Liver (tissue), 9 donors: Measurements from ENCODE around the gene ACTR2. TPM values are rescaled to one million over a fixed set of nuclear protein-coding genes. Genes with fewer than 3 reads are reported as not detected.

ENCODE experiments used
- DNase-seq: peaks from one replicate; pipeline ENCODE4 v3.0.0-alpha.2; 2017; ENCODE audit warnings: low spot score
- H3K27ac ChIP-seq, 2 donors: one replicate each; pipeline ENCODE4 v1.7.0; 2013; ENCODE audit warnings: inconsistent platforms in 2 of 2, low read length in 2 of 2, control low read depth in 1 of 2, low read depth in 1 of 2, mild to moderate bottlenecking in 1 of 2
- H3K27me3 ChIP-seq, 4 donors: one replicate each; pipeline versions ENCODE4 v1.6.1 to v1.7.0; 2013; ENCODE audit warnings: low read length in 3 of 4, inconsistent platforms in 1 of 4, mild to moderate bottlenecking in 1 of 4, moderate library complexity in 1 of 4; ENCODE audit not compliant: control insufficient read depth in 4 of 4, insufficient read depth in 4 of 4
- H3K36me3 ChIP-seq, 4 donors: one replicate each; pipeline versions ENCODE4 v1.6.1 to v1.7.0; 2013; ENCODE audit warnings: low read length in 3 of 4, mild to moderate bottlenecking in 3 of 4, low read depth in 1 of 4, moderate library complexity in 1 of 4; ENCODE audit not compliant: control insufficient read depth in 4 of 4, insufficient read depth in 3 of 4
- H3K4me1 ChIP-seq, 4 donors: one replicate each; pipeline versions ENCODE4 v1.6.1 to v1.7.0; 2013; ENCODE audit warnings: low read length in 3 of 4, mild to moderate bottlenecking in 3 of 4, moderate library complexity in 1 of 4; ENCODE audit not compliant: control insufficient read depth in 4 of 4, insufficient read depth in 4 of 4
- H3K4me3 ChIP-seq, 3 donors: one replicate each; pipeline versions ENCODE4 v1.6.1 to v1.7.0; 2013; ENCODE audit warnings: low read length in 3 of 3, control low read depth in 1 of 3, low read depth in 1 of 3, mild to moderate bottlenecking in 1 of 3
- H3K9ac ChIP-seq, 2 donors: one replicate each; pipeline ENCODE4 v1.7.0; 2013; ENCODE audit warnings: low read length in 2 of 2, mild to moderate bottlenecking in 2 of 2, moderate library complexity in 2 of 2, control low read depth in 1 of 2, low read depth in 1 of 2
- H3K9me3 ChIP-seq, 4 donors: one replicate each; pipeline versions ENCODE4 v1.6.1 to v1.7.0; 2013; ENCODE audit warnings: low read length in 3 of 4; ENCODE audit not compliant: control insufficient read depth in 4 of 4
- FOXA1 ChIP-seq: IDR thresholded peaks from 2 replicates; pipeline ENCODE4 v1.6.1; 2016; ENCODE audit warnings: antibody characterized with exemption
- GABPA ChIP-seq, 2 donors: IDR thresholded peaks in 1 of 2; conservative IDR thresholded peaks in 1 of 2; 2 replicates each; pipeline ENCODE4 v1.6.1; 2016; ENCODE audit warnings: antibody characterized with exemption in 2 of 2, mild to moderate bottlenecking in 1 of 2, moderate library complexity in 1 of 2
- HNF4G ChIP-seq: IDR thresholded peaks from 2 replicates; pipeline ENCODE4 v1.6.1; 2016; ENCODE audit warnings: antibody characterized with exemption
- NR2F2 ChIP-seq: IDR thresholded peaks from 2 replicates; pipeline ENCODE4 v1.6.1; 2016; ENCODE audit warnings: antibody characterized with exemption
- RAD21 ChIP-seq, 2 donors: IDR thresholded peaks; 2 replicates each; pipeline ENCODE4 v1.6.1; 2016; ENCODE audit warnings: antibody characterized with exemption in 2 of 2, mild to moderate bottlenecking in 2 of 2
- RXRA ChIP-seq, 2 donors: IDR thresholded peaks; 2 replicates each; pipeline ENCODE4 v1.6.1; 2017 to 2018; ENCODE audit warnings: antibody characterized with exemption in 2 of 2, mild to moderate bottlenecking in 1 of 2
- SP1 ChIP-seq: IDR thresholded peaks from 2 replicates; pipeline ENCODE4 v1.6.1; 2018; ENCODE audit warnings: antibody characterized with exemption, mild to moderate bottlenecking
- TAF1 ChIP-seq: conservative IDR thresholded peaks from 2 replicates; pipeline ENCODE4 v1.6.1; 2016; ENCODE audit warnings: antibody characterized with exemption, mild to moderate bottlenecking
- YY1 ChIP-seq: IDR thresholded peaks from 2 replicates; pipeline ENCODE4 v1.6.1; 2016; ENCODE audit warnings: antibody characterized with exemption, mild to moderate bottlenecking
- ZBTB33 ChIP-seq: IDR thresholded peaks from 2 replicates; pipeline ENCODE4 v1.6.1; 2016; ENCODE audit warnings: antibody characterized with exemption
- WGBS: extraction: QIAGEN DNeasy Blood & Tissue Kit; methylation state at CpG from one replicate; pipeline ENCODE4 v1.1.7; 2013; 5-methylcytosine and 5-hydroxymethylcytosine counted together
- polyA plus RNA-seq, 2 donors: library from polyadenylated mRNA; stranded (reverse) in 1 of 2; unstranded in 1 of 2; fragments of 200-250 nt in 1 of 2; fragments of >200 nt in 1 of 2; fragmentation: Nextera tagmentation in 1 of 2; extraction: Ambion mirVana in 1 of 2; gene quantifications; one replicate each; pipeline versions ENCODE4 v1.2.1 to v1.2.3, GENCODE V29; 2013 to 2015
- total RNA-seq, 2 donors: library from RNA; depleted of rRNA; stranded (reverse); fragments of >200 nt; gene quantifications; one replicate each; pipeline ENCODE4 v1.2.3, GENCODE V29; 2014
- TF ChIP-seq, protein P1 (sequence below): IDR thresholded peaks from 2 replicates; pipeline ENCODE4 v1.6.1; 2016; ENCODE audit warnings: antibody characterized with exemption
- TF ChIP-seq, protein P2 (sequence below): IDR thresholded peaks from 2 replicates; pipeline ENCODE4 v1.6.1; 2016; ENCODE audit warnings: antibody characterized with exemption, mild to moderate bottlenecking
- TF ChIP-seq, protein P3 (sequence below): fragments of 150-350 bp; IDR thresholded peaks from 2 replicates; pipeline ENCODE4 v1.5.1; 2017; ENCODE audit warnings: improper control_type of control experiment, low read depth, low read length; ENCODE audit not compliant: missing input control
- donor health status: healthy.
- donor health status: healthy.
- donor health status: healthy.
- donor health status: healthy.
- donor health status: healthy.

ACTR2 gene
- total and polyA plus RNA-seq, 4 donors: 21.6 to 72.0 (median 45.9) TPM

DNA sequence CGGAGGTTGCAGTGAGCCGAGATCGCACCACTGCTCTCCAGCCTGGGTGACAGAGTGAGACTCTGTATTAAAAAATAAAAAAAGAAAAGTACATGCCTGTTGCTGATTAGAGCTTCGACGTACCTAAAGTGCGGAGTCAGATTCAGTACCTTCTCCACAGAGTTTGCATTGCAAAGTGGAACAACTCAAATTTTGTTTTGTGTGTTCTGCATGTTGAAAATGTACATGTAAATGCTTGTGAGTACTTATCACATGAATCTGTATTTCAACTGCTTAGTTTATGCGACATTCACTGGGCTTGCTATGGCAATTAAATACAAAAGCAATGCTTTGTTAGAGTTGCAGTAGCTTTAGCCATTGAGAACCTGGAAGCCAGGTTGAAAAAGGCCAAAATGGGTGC is 36.4 kb downstream of the ACTR2 start (continued):
- TF ChIP-seq, protein P1, sequence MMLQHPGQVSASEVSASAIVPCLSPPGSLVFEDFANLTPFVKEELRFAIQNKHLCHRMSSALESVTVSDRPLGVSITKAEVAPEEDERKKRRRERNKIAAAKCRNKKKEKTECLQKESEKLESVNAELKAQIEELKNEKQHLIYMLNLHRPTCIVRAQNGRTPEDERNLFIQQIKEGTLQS: no peak
- TF ChIP-seq YY1 (no peak), RXRA (IDR thresholded peaks at IDR 0.05) (no peak), GABPA (IDR thresholded peaks at IDR 0.05 in 1 of 2, conservative IDR thresholded peaks at IDR 0.05 in 1 of 2) (no peak), SP1 (no peak)

- H3K36me3 ChIP-seq: peaks cover 0 to 29% (median 14%) of the 10 kb centered on the region in 4 donors
- 46% methylated on average over 8 of the region's 8 CpGs for WGBS
- DNase-seq: no peak
These were observed 37.4 kb downstream of the ACTR2 start for GRCh38 chr2:65264821-65265670.

GRCh38 chr2:65265671-65266045 is 38.0 kb downstream of the ACTR2 start:
- H3K36me3 ChIP-seq: peaks cover 0 to 29% (median 14%) of the 10 kb centered on the region in 4 donors
- no peak overlapping the region for H3K4me3 ChIP-seq
- no peaks in the 10 kb centered on the region for H3K9me3 ChIP-seq
- no peaks in the 10 kb centered on the region for H3K27me3 ChIP-seq
- no peaks in the 10 kb centered on the region for H3K4me1 ChIP-seq
- H3K9ac ChIP-seq: no peak overlapping the region
- DNase-seq: no peak
- H3K27ac ChIP-seq: no peak overlapping the region
- TF ChIP-seq RXRA (IDR thresholded peaks at IDR 0.05) (no peak), FOXA1 (no peak), ZBTB33 (no peak), HNF4G (no peak), TAF1 (no peak), NR2F2 (no peak), SP1 (no peak)
- TF ChIP-seq, protein P2, sequence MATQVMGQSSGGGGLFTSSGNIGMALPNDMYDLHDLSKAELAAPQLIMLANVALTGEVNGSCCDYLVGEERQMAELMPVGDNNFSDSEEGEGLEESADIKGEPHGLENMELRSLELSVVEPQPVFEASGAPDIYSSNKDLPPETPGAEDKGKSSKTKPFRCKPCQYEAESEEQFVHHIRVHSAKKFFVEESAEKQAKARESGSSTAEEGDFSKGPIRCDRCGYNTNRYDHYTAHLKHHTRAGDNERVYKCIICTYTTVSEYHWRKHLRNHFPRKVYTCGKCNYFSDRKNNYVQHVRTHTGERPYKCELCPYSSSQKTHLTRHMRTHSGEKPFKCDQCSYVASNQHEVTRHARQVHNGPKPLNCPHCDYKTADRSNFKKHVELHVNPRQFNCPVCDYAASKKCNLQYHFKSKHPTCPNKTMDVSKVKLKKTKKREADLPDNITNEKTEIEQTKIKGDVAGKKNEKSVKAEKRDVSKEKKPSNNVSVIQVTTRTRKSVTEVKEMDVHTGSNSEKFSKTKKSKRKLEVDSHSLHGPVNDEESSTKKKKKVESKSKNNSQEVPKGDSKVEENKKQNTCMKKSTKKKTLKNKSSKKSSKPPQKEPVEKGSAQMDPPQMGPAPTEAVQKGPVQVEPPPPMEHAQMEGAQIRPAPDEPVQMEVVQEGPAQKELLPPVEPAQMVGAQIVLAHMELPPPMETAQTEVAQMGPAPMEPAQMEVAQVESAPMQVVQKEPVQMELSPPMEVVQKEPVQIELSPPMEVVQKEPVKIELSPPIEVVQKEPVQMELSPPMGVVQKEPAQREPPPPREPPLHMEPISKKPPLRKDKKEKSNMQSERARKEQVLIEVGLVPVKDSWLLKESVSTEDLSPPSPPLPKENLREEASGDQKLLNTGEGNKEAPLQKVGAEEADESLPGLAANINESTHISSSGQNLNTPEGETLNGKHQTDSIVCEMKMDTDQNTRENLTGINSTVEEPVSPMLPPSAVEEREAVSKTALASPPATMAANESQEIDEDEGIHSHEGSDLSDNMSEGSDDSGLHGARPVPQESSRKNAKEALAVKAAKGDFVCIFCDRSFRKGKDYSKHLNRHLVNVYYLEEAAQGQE: no peak
- TF ChIP-seq, protein P1: no peak

More at GRCh38 chr2:65264821-65265670, 37.4 kb downstream of the ACTR2 start:
- TF ChIP-seq RAD21 (IDR thresholded peaks at IDR 0.05) (peak; percentile 96 to 97), RXRA (IDR thresholded peaks at IDR 0.05) (peak in 1 of 2 donors; percentile 25), ZBTB33 (no peak), NR2F2 (peak; percentile 68)
- TF ChIP-seq, protein P3, sequence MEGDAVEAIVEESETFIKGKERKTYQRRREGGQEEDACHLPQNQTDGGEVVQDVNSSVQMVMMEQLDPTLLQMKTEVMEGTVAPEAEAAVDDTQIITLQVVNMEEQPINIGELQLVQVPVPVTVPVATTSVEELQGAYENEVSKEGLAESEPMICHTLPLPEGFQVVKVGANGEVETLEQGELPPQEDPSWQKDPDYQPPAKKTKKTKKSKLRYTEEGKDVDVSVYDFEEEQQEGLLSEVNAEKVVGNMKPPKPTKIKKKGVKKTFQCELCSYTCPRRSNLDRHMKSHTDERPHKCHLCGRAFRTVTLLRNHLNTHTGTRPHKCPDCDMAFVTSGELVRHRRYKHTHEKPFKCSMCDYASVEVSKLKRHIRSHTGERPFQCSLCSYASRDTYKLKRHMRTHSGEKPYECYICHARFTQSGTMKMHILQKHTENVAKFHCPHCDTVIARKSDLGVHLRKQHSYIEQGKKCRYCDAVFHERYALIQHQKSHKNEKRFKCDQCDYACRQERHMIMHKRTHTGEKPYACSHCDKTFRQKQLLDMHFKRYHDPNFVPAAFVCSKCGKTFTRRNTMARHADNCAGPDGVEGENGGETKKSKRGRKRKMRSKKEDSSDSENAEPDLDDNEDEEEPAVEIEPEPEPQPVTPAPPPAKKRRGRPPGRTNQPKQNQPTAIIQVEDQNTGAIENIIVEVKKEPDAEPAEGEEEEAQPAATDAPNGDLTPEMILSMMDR: peak; percentile 63
- H3K4me3 ChIP-seq: no peak overlapping the region
- no peaks in the 10 kb centered on the region for H3K9me3 ChIP-seq
- H3K9ac ChIP-seq: no peak overlapping the region
- H3K27me3 ChIP-seq: no peaks in the 10 kb centered on the region
- H3K27ac ChIP-seq: no peak overlapping the region
- no peaks in the 10 kb centered on the region for H3K4me1 ChIP-seq
